ENCODE data around the gene MOB1B. TPM values are rescaled to one million over a fixed set of nuclear protein-coding genes. Genes with fewer than 3 reads are reported as not detected.

The MOB1B gene
- total and polyA plus RNA-seq, 10 of the 15 experiments (the other 5 are each of a cell fraction or from before 2014, with no cell fraction given) = 1.9 to 11.4 (median 6.1) TPM

DNA sequence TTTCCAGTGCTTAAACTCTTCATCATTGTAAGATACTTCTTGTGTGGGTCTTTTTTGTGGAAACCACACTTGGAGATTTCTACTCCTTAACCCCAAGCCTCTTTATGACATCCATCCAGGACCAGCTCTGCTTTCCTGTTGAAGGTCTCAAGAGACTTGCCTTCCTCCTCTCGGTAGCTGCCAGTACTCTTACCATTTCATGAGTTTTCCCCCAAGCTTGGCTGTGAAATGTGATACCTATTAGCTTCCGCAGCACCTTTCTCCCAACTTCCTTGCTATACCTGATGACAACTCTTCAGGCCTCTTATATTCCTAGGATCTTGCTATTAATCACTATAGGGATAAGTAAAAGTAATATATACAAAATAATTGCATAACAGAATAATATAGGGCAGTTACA is 89.4 kb downstream of the MOB1B start:
- ChIA-PET RAD21 (ENCODE audit: unreplicated experiment) (interaction anchor here (2.0 kb wide), 1 partner anchor 12 kb away, joined by 5 read pairs; no protein-coding TSS in a partner anchor), POLR2A (no interaction called here), SMC1A (ENCODE audit: uncharacterized antibody, unreplicated experiment) (interaction anchor here (1.0 to 10.9 kb wide), 6 partner anchors 9 to 286 kb away, joined by 3 to 169 read pairs (median 4); no protein-coding TSS in a partner anchor), CTCF (interaction anchor here (1.1 kb wide), 1 partner anchor 19 kb away, joined by 3 read pairs; no protein-coding TSS in a partner anchor)
- Histone ChIP-seq H3K4me3 (no peak overlapping the region), H3K9ac (ENCODE audit: control insufficient read depth, insufficient read depth, low read length) (no peak overlapping the region), H2AFZ (ENCODE audit: control insufficient read depth, low read depth, low read length) (no peak overlapping the region), H3K9me3 (replicated peaks; ENCODE audit: control insufficient read depth, insufficient read depth, low read length) (no peaks in the 10 kb centered on the region), H3K36me3 (ENCODE audit: control insufficient read depth in 2 of 2, insufficient read depth in 2 of 2, low read length in 1 of 2) (no peaks in the 10 kb centered on the region), H4K20me1 (ENCODE audit: control insufficient read depth, insufficient read depth) (no peaks in the 10 kb centered on the region), H3K4me1 (ENCODE audit: control insufficient read depth, insufficient read depth, low read length) (no peaks in the 10 kb centered on the region), H3K79me2 (ENCODE audit: control insufficient read depth, insufficient read depth, low read length) (peaks cover 41% of the 10 kb centered on the region), H3K27me3 (replicated peaks in 1 of 2; ENCODE audit: control insufficient read depth in 2 of 2, insufficient read depth in 2 of 2, low read length in 1 of 2) (no peaks in the 10 kb centered on the region), H3K27ac (ENCODE audit: control insufficient read depth, insufficient read depth) (no peak overlapping the region), H3K4me2 (ENCODE audit: control insufficient read depth, insufficient read depth) (no peak overlapping the region)
- WGBS (ENCODE audit: insufficient coverage, insufficient replicate concordance, low lambda C conversion rate, missing lambda C conversion rate) = 95% methylated on average over 2 of the region's 2 CpGs
- no peak for FAIRE-seq
- BruUV-seq (replicated peaks) = no TSS peak
- intact Hi-C loops (cut with micrococcal nuclease; ENCODE audit: unreplicated experiment) (loop anchor here (5.0 to 10.0 kb wide), 3 partner anchors 154 to 307 kb away; partner anchors contain the start of genes GRSF1 and UTP3), in situ Hi-C loops (cut with MboI) (loop anchor here (5.0 kb wide), 1 partner anchor 149 kb away; no protein-coding TSS in a partner anchor)
- TF ChIP-seq PAX8 (IDR thresholded peaks at IDR 0.05) (no peak), MXI1 (IDR thresholded peaks at IDR 0.05; ENCODE audit: low read depth, low read length) (no peak)
- DNase-seq (ENCODE audit: low read depth, low spot score) = no peak
- ATAC-seq = no peak

DNA sequence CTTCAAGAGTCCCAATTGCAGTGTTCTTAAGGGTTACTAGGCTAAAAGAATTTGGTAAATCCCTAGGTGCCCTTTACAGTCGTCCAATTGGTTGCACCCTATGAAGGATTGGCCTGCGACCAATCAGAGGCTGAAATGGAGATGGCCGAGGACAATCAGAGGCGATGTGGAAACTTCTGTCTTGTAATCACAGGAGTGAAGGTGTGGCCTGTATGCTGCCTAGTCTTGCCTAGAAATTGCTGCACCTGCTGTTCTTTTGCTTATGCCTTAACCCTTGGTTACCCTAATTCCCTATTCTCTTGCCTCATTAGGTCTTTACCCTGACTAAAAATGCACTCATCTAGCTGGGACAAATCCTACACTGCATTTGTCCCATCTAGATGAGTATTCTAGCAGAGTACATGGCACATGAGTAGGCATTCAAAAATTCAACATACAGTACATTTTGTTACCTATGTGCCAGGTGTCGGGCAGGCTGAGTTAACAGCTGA is 90.3 kb downstream of the MOB1B start:
- intact Hi-C loops (cut with micrococcal nuclease; ENCODE audit: unreplicated experiment) (loop anchor here (5.0 to 10.0 kb wide), 3 partner anchors 155 to 308 kb away; partner anchors contain the start of genes GRSF1 and UTP3), in situ Hi-C loops (cut with MboI) (loop anchor here (5.0 kb wide), 1 partner anchor 150 kb away; no protein-coding TSS in a partner anchor)
- peak overlapping the region; percentile 82 for H3K4me3 ChIP-seq
- H2AFZ ChIP-seq (ENCODE audit: control insufficient read depth, low read depth, low read length) = peak overlapping the region; percentile 95
- ChIA-PET POLR2A (interaction anchor here (1.3 to 4.0 kb wide), 5 partner anchors 11 to 164 kb away, joined by 3 to 38 read pairs (median 9); no protein-coding TSS in a partner anchor), SMC1A (ENCODE audit: uncharacterized antibody, unreplicated experiment) (interaction anchor here (0.7 to 10.9 kb wide), 6 partner anchors 15 to 287 kb away, joined by 3 to 169 read pairs (median 8); partner anchors contain the start of gene MOB1B), RAD21 (ENCODE audit: unreplicated experiment) (interaction anchor here (1.1 to 6.3 kb wide), 5 partner anchors 14 to 355 kb away, joined by 3 to 127 read pairs (median 8); partner anchors contain the start of gene MOB1B), CTCF (interaction anchor here (1.2 to 6.5 kb wide), 4 partner anchors 16 to 340 kb away, joined by 3 to 147 read pairs (median 4); no protein-coding TSS in a partner anchor)
- H3K4me2 ChIP-seq (ENCODE audit: control insufficient read depth, insufficient read depth) = peak overlapping the region; percentile 99
- 69% methylated on average over 5 of the region's 5 CpGs for WGBS (ENCODE audit: insufficient coverage, insufficient replicate concordance, low lambda C conversion rate, missing lambda C conversion rate)
- FAIRE-seq = peak; percentile 66
- peak overlapping the region; percentile 82 for H3K27ac ChIP-seq (ENCODE audit: control insufficient read depth, insufficient read depth)
- no peak for ATAC-seq
- no peaks in the 10 kb centered on the region for H3K27me3 ChIP-seq (replicated peaks in 1 of 2; ENCODE audit: control insufficient read depth in 2 of 2, insufficient read depth in 2 of 2, low read length in 1 of 2)
- no peaks in the 10 kb centered on the region for H3K9me3 ChIP-seq (replicated peaks; ENCODE audit: control insufficient read depth, insufficient read depth, low read length)
- H3K36me3 ChIP-seq (ENCODE audit: control insufficient read depth in 2 of 2, insufficient read depth in 2 of 2, low read length in 1 of 2) = no peaks in the 10 kb centered on the region
- H4K20me1 ChIP-seq (ENCODE audit: control insufficient read depth, insufficient read depth) = no peaks in the 10 kb centered on the region
- peaks cover 49% of the 10 kb centered on the region for H3K79me2 ChIP-seq (ENCODE audit: control insufficient read depth, insufficient read depth, low read length)
- DNase-seq (ENCODE audit: low read depth, low spot score) = no peak
- 0 out of 2 replicates have a peak, but pooled peaks cover 2% of the 10 kb centered on the region for H3K4me1 ChIP-seq (ENCODE audit: control insufficient read depth, insufficient read depth, low read length)
- H3K9ac ChIP-seq (ENCODE audit: control insufficient read depth, insufficient read depth, low read length) = peak overlapping the region; percentile 86
- no TSS peak for BruUV-seq (replicated peaks)
- TF ChIP-seq MTA3 (IDR thresholded peaks at IDR 0.05; ENCODE audit: borderline replicate concordance, low read length) (no peak), SRF (IDR thresholded peaks at IDR 0.05; ENCODE audit: low read depth in 2 of 2, low read length in 2 of 2) (no peak), RELA (IDR thresholded peaks at IDR 0.05; ENCODE audit: borderline replicate concordance, partially characterized antibody) (no peak), FOXM1 (IDR thresholded peaks at IDR 0.05; ENCODE audit: low read depth, low read length) (no peak), KAT2A (conservative IDR thresholded peaks at IDR 0.05; ENCODE audit: control insufficient read depth, low read depth, low read length) (no peak), ZNF207 (IDR thresholded peaks at IDR 0.05; ENCODE audit: borderline replicate concordance) (no peak), NFYA (IDR thresholded peaks at IDR 0.05; ENCODE audit: borderline replicate concordance, low read depth, low read length) (no peak)
- TF ChIP-seq, protein P1, sequence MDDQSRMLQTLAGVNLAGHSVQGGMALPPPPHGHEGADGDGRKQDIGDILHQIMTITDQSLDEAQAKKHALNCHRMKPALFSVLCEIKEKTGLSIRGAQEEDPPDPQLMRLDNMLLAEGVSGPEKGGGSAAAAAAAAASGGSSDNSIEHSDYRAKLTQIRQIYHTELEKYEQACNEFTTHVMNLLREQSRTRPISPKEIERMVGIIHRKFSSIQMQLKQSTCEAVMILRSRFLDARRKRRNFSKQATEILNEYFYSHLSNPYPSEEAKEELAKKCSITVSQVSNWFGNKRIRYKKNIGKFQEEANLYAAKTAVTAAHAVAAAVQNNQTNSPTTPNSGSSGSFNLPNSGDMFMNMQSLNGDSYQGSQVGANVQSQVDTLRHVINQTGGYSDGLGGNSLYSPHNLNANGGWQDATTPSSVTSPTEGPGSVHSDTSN (IDR thresholded peaks at IDR 0.05; ENCODE audit: insufficient replicate concordance, low read depth, low read length) = peak; percentile 68
- TF ChIP-seq, protein P2, sequence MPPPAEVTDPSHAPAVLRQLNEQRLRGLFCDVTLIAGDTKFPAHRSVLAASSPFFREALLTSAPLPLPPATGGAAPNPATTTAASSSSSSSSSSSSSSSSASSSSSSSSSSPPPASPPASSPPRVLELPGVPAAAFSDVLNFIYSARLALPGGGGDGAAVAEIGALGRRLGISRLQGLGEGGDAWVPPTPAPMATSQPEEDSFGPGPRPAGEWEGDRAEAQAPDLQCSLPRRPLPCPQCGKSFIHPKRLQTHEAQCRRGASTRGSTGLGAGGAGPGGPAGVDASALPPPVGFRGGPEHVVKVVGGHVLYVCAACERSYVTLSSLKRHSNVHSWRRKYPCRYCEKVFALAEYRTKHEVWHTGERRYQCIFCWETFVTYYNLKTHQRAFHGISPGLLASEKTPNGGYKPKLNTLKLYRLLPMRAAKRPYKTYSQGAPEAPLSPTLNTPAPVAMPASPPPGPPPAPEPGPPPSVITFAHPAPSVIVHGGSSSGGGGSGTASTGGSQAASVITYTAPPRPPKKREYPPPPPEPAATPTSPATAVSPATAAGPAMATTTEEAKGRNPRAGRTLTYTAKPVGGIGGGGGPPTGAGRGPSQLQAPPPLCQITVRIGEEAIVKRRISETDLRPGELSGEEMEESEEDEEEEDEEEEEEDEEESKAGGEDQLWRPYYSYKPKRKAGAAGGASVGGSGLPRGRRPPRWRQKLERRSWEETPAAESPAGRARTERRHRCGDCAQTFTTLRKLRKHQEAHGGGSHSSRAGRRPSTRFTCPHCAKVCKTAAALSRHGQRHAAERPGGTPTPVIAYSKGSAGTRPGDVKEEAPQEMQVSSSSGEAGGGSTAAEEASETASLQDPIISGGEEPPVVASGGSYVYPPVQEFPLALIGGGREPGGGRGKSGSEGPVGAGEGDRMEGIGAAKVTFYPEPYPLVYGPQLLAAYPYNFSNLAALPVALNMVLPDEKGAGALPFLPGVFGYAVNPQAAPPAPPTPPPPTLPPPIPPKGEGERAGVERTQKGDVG (CRISPR knock-in tag; IDR thresholded peaks at IDR 0.05) = no peak
